Neural progenitor cell (in vitro differentiated cells): ENCODE results near the gene RNF31. TPM values are rescaled to one million over a fixed set of nuclear protein-coding genes. Genes with fewer than 3 reads are reported as not detected.

ENCODE experiments used
- DNase-seq: peaks from one replicate; pipeline ENCODE4 v3.0.0-alpha.2; 2016; ENCODE audit warnings: low spot score
- H2AFZ ChIP-seq: fragments of 200-600 bp; sonication (generic); replicated peaks from 2 replicates; pipeline ENCODE4 v1.6.1; 2016; ENCODE audit warnings: antibody characterized with exemption
- H3F3A ChIP-seq: fragments of 200-600 bp; sonication (generic); 2 replicates; pipeline ENCODE4 v1.6.1; 2016; ENCODE audit warnings: antibody characterized with exemption, low read depth
- H3K27ac ChIP-seq: fragments of 200-600 bp; sonication (generic); 2 replicates; pipeline ENCODE4 v1.5.1; 2016; ENCODE audit warnings: mild to moderate bottlenecking
- H3K27me3 ChIP-seq: fragments of 200-600 bp; sonication (generic); 2 replicates; pipeline ENCODE4 v1.6.1; 2016; ENCODE audit warnings: mild to moderate bottlenecking, moderate library complexity
- H3K36me3 ChIP-seq: fragments of 200-600 bp; sonication (generic); 2 replicates; pipeline ENCODE4 v1.5.1; 2016
- H3K4me1 ChIP-seq: fragments of 200-600 bp; sonication (generic); 2 replicates; pipeline ENCODE4 v1.6.1; 2016; ENCODE audit warnings: mixed run types
- H3K4me2 ChIP-seq: fragments of 200-600 bp; sonication (generic); 2 replicates; pipeline ENCODE4 v1.6.1; 2016
- H3K4me3 ChIP-seq: fragments of 200-600 bp; sonication (generic); 2 replicates; pipeline ENCODE4 v1.5.1; 2016
- H3K79me2 ChIP-seq: fragments of 200-600 bp; sonication (generic); 2 replicates; pipeline ENCODE4 v1.6.1; 2016; ENCODE audit warnings: low read depth
- H3K9ac ChIP-seq: fragments of 200-600 bp; sonication (generic); 2 replicates; pipeline ENCODE4 v1.6.1; 2016
- H3K9me3 ChIP-seq: fragments of 200-600 bp; sonication (generic); 2 replicates; pipeline ENCODE4 v1.5.1; 2016; ENCODE audit warnings: low read depth
- H4K20me1 ChIP-seq: fragments of 200-600 bp; sonication (generic); 2 replicates; pipeline ENCODE4 v1.6.1; 2016; ENCODE audit warnings: low read depth
- H3K27ac Mint-ChIP-seq: 3 replicates; pipeline ENCODE4 v1.8.0; 2021; ENCODE audit warnings: mixed read lengths
- H3K27me3 Mint-ChIP-seq: 2 replicates; pipeline ENCODE4 v1.8.0; 2022; ENCODE audit warnings: low read depth, mild to moderate bottlenecking, inconsistent platforms, moderate library complexity, mixed read lengths; ENCODE audit not compliant: insufficient read depth
- H3K36me3 Mint-ChIP-seq: 3 replicates; pipeline ENCODE4 v1.8.0; 2021; ENCODE audit warnings: mixed read lengths
- H3K4me1 Mint-ChIP-seq: 3 replicates; pipeline ENCODE4 v1.8.0; 2021; ENCODE audit warnings: mixed read lengths
- H3K4me3 Mint-ChIP-seq: 3 replicates; pipeline ENCODE4 v1.8.0; 2021; ENCODE audit warnings: mild to moderate bottlenecking, moderate library complexity, mixed read lengths
- H3K9me3 Mint-ChIP-seq: 3 replicates; pipeline ENCODE4 v1.8.0; 2020; ENCODE audit warnings: mixed read lengths
- CTCF ChIP-seq: fragments of 200-600 bp; sonication (generic); IDR thresholded peaks from 2 replicates; pipeline ENCODE4 v1.5.1; 2017; ENCODE audit warnings: antibody characterized with exemption, mild to moderate bottlenecking
- EZH2 ChIP-seq: fragments of 200-600 bp; sonication (generic); IDR thresholded peaks from 2 replicates; pipeline ENCODE4 v1.6.1; 2017; ENCODE audit warnings: antibody characterized with exemption, mild to moderate bottlenecking, moderate library complexity
- EZH2phosphoT487 ChIP-seq: fragments of 200-600 bp; sonication (generic); IDR thresholded peaks from 2 replicates; pipeline ENCODE4 v1.6.1; 2017; ENCODE audit warnings: antibody characterized with exemption
- microRNA-seq: library from miRNA; unstranded; fragments of <30 nt; microRNA quantifications from one replicate; pipeline ENCODE4, GENCODE V29; 2016
- small RNA-seq: library from RNA; depleted of rRNA; stranded (forward); fragments of <200 nt; gene quantifications from one replicate; pipeline ENCODE3, GENCODE V24; 2015
- total RNA-seq: library from RNA; depleted of rRNA; stranded (reverse); fragments of >200 nt; gene quantifications from 2 replicates; pipeline ENCODE4 v1.2.3, GENCODE V29; 2015; ENCODE audit warnings: low replicate concordance

Gene RNF31
- total RNA-seq, 1 donor from 2014 or later, result 28.8 TPM

GRCh38 chr14:24206260-24207103 lies 59.2 kb downstream of the RNF31 start:
- H3K9me3 ChIP-seq, result no peaks in the 10 kb centered on the region
- TF ChIP-seq EZH2, result no peak
- no peak for TF ChIP-seq CTCF
- TF ChIP-seq EZH2phosphoT487, result no peak
- no peak for DNase-seq
- no peaks in the 10 kb centered on the region for H4K20me1 ChIP-seq
- H3K27ac ChIP-seq, result no peak overlapping the region
- no peak overlapping the region for H3K4me3 ChIP-seq
- peaks cover 38% of the 10 kb centered on the region for H3K36me3 Mint-ChIP-seq
- peaks cover 5% of the 10 kb centered on the region for H3K36me3 ChIP-seq
- no peaks in the 10 kb centered on the region for H3K4me1 ChIP-seq
- peaks cover 2% of the 10 kb centered on the region for H3K27me3 Mint-ChIP-seq
- peaks cover 4% of the 10 kb centered on the region for H3K79me2 ChIP-seq
- H3K9ac ChIP-seq, result no peak overlapping the region
- H3K9me3 Mint-ChIP-seq, result no peaks in the 10 kb centered on the region
- H2AFZ ChIP-seq, result no peak overlapping the region
- no peaks in the 10 kb centered on the region for H3K27me3 ChIP-seq
- peaks cover 4% of the 10 kb centered on the region for H3K4me1 Mint-ChIP-seq
- no peak overlapping the region for H3K4me2 ChIP-seq
- no peak overlapping the region for H3K27ac Mint-ChIP-seq
- H3K4me3 Mint-ChIP-seq, result no peak overlapping the region
- no peaks in the 10 kb centered on the region for H3F3A ChIP-seq

GRCh38 chr14:24207104-24207551 lies 59.8 kb downstream of the RNF31 start:
- no peaks in the 10 kb centered on the region for H3K9me3 Mint-ChIP-seq
- TF ChIP-seq EZH2, result no peak
- TF ChIP-seq EZH2phosphoT487, result no peak
- no peak for TF ChIP-seq CTCF
- H3K36me3 ChIP-seq, result peaks cover 4% of the 10 kb centered on the region

GRCh38 chr14:24207625-24208024 lies 60.3 kb downstream of the RNF31 start:
- Histone ChIP-seq H3K4me3 (no peak overlapping the region), H3K4me2 (no peak overlapping the region), H3K36me3 (no peaks in the 10 kb centered on the region), H3K9me3 (no peaks in the 10 kb centered on the region), H3F3A (peaks cover 5% of the 10 kb centered on the region), H4K20me1 (no peaks in the 10 kb centered on the region), H3K27me3 (no peaks in the 10 kb centered on the region), H3K9ac (no peak overlapping the region), H3K4me1 (no peaks in the 10 kb centered on the region), H3K27ac (no peak overlapping the region), H3K79me2 (peaks cover 16% of the 10 kb centered on the region), H2AFZ (no peak overlapping the region)
- Mint-ChIP-seq H3K4me3 (no peak overlapping the region), H3K27me3 (peaks cover 4% of the 10 kb centered on the region), H3K4me1 (peaks cover 4% of the 10 kb centered on the region), H3K27ac (no peak overlapping the region), H3K9me3 (no peaks in the 10 kb centered on the region), H3K36me3 (peaks cover 34% of the 10 kb centered on the region)
- no peak for DNase-seq
- no peak for TF ChIP-seq EZH2phosphoT487
- no peak for TF ChIP-seq EZH2
- TF ChIP-seq CTCF, result no peak

More at GRCh38 chr14:24207104-24207551, 59.8 kb downstream of the RNF31 start:
- no peak overlapping the region for H3K9ac ChIP-seq
- no peaks in the 10 kb centered on the region for H4K20me1 ChIP-seq
- H3K4me3 ChIP-seq, result no peak overlapping the region
- H3K4me1 Mint-ChIP-seq, result peaks cover 4% of the 10 kb centered on the region
- H3K36me3 Mint-ChIP-seq, result peaks cover 37% of the 10 kb centered on the region
- H3K4me1 ChIP-seq, result no peaks in the 10 kb centered on the region
- H3K27me3 Mint-ChIP-seq, result peaks cover 3% of the 10 kb centered on the region
- H3F3A ChIP-seq, result no peaks in the 10 kb centered on the region
- DNase-seq, result no peak
- H3K9me3 ChIP-seq, result no peaks in the 10 kb centered on the region
- H3K79me2 ChIP-seq, result peaks cover 11% of the 10 kb centered on the region
- H3K4me2 ChIP-seq, result no peak overlapping the region
- no peak overlapping the region for H3K4me3 Mint-ChIP-seq
- H3K27me3 ChIP-seq, result no peaks in the 10 kb centered on the region
- H3K27ac Mint-ChIP-seq, result no peak overlapping the region
- no peak overlapping the region for H2AFZ ChIP-seq
- no peak overlapping the region for H3K27ac ChIP-seq

Small RNAs within 50 kb of the gene (microRNA-seq; reads per million reads assigned to microRNA genes)
- not detected for gene MIR7703

Small RNAs within 50 kb of the gene (small RNA-seq; reads per million reads assigned to genes)
- gene AL136295.4 (not detected), gene CHMP4A (not detected), gene IPO4 (not detected), gene IRF9 (not detected), gene RNA5SP383 (not detected)

Other genes with a start within 250 kb of the RNF31 start
- gene DHRS4, start 193.7 kb upstream of the RNF31 start, total RNA-seq, result 18.6 and 20.4 TPM in 2 replicates
- 3.6 and 7.4 TPM in 2 replicates for gene DHRS4L2, start 158.6 kb upstream of the RNF31 start, total RNA-seq
- 0.77 and 1.4 TPM in 2 replicates for gene CARMIL3, start 95.5 kb upstream of the RNF31 start, total RNA-seq
- gene CPNE6, start 75.9 kb upstream of the RNF31 start, total RNA-seq, result not detected in 2 replicates
- gene PCK2, start 53.2 kb upstream of the RNF31 start, total RNA-seq, result 11.1 and 26.6 TPM in 2 replicates
- 66.5 and 83.8 TPM in 2 replicates for gene DCAF11, start 32.7 kb upstream of the RNF31 start, total RNA-seq
- 0.54 and 1.9 TPM in 2 replicates for gene NRL, start 32.5 kb upstream of the RNF31 start, total RNA-seq
- gene FITM1, start 16.8 kb upstream of the RNF31 start, total RNA-seq, result 0.77 and 1.2 TPM in 2 replicates
- gene PSME1, start 11.3 kb upstream of the RNF31 start, total RNA-seq, result 32.7 and 37.5 TPM in 2 replicates
- gene EMC9, start 5.9 kb upstream of the RNF31 start, total RNA-seq, result 14.0 and 23.8 TPM in 2 replicates
- gene PSME2, start 888 bp upstream of the RNF31 start, total RNA-seq, result 43.5 and 53.5 TPM in 2 replicates
- gene IRF9, start 13.8 kb downstream of the RNF31 start, total RNA-seq, result 6.9 and 9.7 TPM in 2 replicates
- 34.6 and 59.8 TPM in 2 replicates for gene REC8, start 24.6 kb downstream of the RNF31 start, total RNA-seq
- 15.9 and 35.5 TPM in 2 replicates for gene IPO4, start 41.3 kb downstream of the RNF31 start, total RNA-seq
- 30.5 and 37.6 TPM in 2 replicates for gene TM9SF1, start 47.9 kb downstream of the RNF31 start, total RNA-seq
- not detected in 2 replicates for gene TSSK4, start 58.2 kb downstream of the RNF31 start, total RNA-seq
- 35.3 and 37.1 TPM in 2 replicates for gene CHMP4A, start 66.0 kb downstream of the RNF31 start, total RNA-seq
- gene MDP1, start 68.6 kb downstream of the RNF31 start, total RNA-seq, result 18.3 and 20.1 TPM in 2 replicates
- 170 and 220 TPM in 2 replicates for gene NEDD8, start 84.9 kb downstream of the RNF31 start, total RNA-seq
- gene GMPR2, start 85.4 kb downstream of the RNF31 start, total RNA-seq, result 98.4 and 101 TPM in 2 replicates
- 32.6 and 42.5 TPM in 2 replicates for gene TINF2, start 95.1 kb downstream of the RNF31 start, total RNA-seq
- gene TGM1, start 115.7 kb downstream of the RNF31 start, total RNA-seq, result 2.6 and 4.9 TPM in 2 replicates
- gene RABGGTA, start 124.1 kb downstream of the RNF31 start, total RNA-seq, result 7.1 and 22.9 TPM in 2 replicates
- gene DHRS1, start 152.3 kb downstream of the RNF31 start, total RNA-seq, result 19.7 and 27.4 TPM in 2 replicates
- gene NOP9, start 152.4 kb downstream of the RNF31 start, total RNA-seq, result 14.8 and 24.7 TPM in 2 replicates
- gene CIDEB, start 160.5 kb downstream of the RNF31 start, total RNA-seq, result 0.12 TPM in 1 of 2 replicates, not detected in the other
- gene LTB4R2, start 162.6 kb downstream of the RNF31 start, total RNA-seq, result 1.8 and 9.0 TPM in 2 replicates
- gene LTB4R, start 164.0 kb downstream of the RNF31 start, total RNA-seq, result 1.9 and 4.6 TPM in 2 replicates
- not detected in 2 replicates for gene ADCY4, start 187.6 kb downstream of the RNF31 start, total RNA-seq
- gene RIPK3, start 192.5 kb downstream of the RNF31 start, total RNA-seq, result not detected in 2 replicates
- gene NFATC4, start 220.7 kb downstream of the RNF31 start, total RNA-seq, result 38.2 and 95.3 TPM in 2 replicates